Activated CD4-positive, alpha-beta T cell treated with anti-CD3 and anti-CD28 coated beads for 36 hours (primary cell): Measurements from ENCODE around the gene PABPN1. TPM values are rescaled to one million over a fixed set of nuclear protein-coding genes. Genes with fewer than 3 reads are reported as not detected.
"Not testable (repeated sequence)": the region's sequence is repeated elsewhere in the genome, so short reads cannot be mapped to it uniquely, and the experiment has no call there.

Experiments used
- ATAC-seq: fragments of 200-7000 bp; cut with Tn5 transposase; one replicate; pipeline ENCODE4 v1.10.0; 2021; ENCODE audit warnings: mild to moderate bottlenecking, moderate library complexity
- CTCF ChIA-PET: fragments of 350-600 bp; sonication (Branson Sonifier 250); formaldehyde crosslinking; loops from one replicate; lab custom pipeline; 2021; ENCODE audit warnings: antibody characterized with exemption; lab: Charles Lee
- POLR2A ChIA-PET: fragments of 350-600 bp; sonication (Branson Sonifier 250); formaldehyde crosslinking; loops from one replicate; lab custom pipeline; 2021; ENCODE audit warnings: antibody characterized with exemption, inconsistent platforms; lab: Charles Lee
- DNase-seq: peaks from one replicate; pipeline ENCODE4 v3.0.0-alpha.2; 2020
- H3K27ac Mint-ChIP-seq: one replicate; pipeline ENCODE4 v1.8.0; 2021; ENCODE audit warnings: mixed read lengths
- H3K27me3 Mint-ChIP-seq: one replicate; pipeline ENCODE4 v1.8.0; 2021; ENCODE audit warnings: mixed read lengths
- H3K36me3 Mint-ChIP-seq: one replicate; pipeline ENCODE4 v1.8.0; 2021; ENCODE audit warnings: low read depth, mixed read lengths
- H3K4me1 Mint-ChIP-seq: one replicate; pipeline ENCODE4 v1.8.0; 2021; ENCODE audit warnings: mixed read lengths
- H3K4me3 Mint-ChIP-seq: one replicate; pipeline ENCODE4 v1.8.0; 2021; ENCODE audit warnings: mild to moderate bottlenecking, moderate library complexity, mixed read lengths
- H3K9me3 Mint-ChIP-seq: one replicate; pipeline ENCODE4 v1.8.0; 2021; ENCODE audit warnings: low read depth, mixed read lengths
- intact Hi-C, 2 experiments: fragments of 100-400 bp; cut with DNase I in 1 of 2; cut with micrococcal nuclease in 1 of 2; formaldehyde crosslinking; loops; one replicate each; pipeline versions ENCODE4 v1.14.2 to v1.15.1; 2022 to 2024; cut with DNase I, micrococcal nuclease
- total RNA-seq, 2 experiments: library from RNA; stranded (reverse); gene quantifications; one replicate each; pipeline ENCODE4 v1.2.3, GENCODE V29; 2021

The PABPN1 gene
- total RNA-seq, 2 experiments from 2014 or later = 237 to 338 TPM

GRCh38 chr14:23316300-23316699, 5.0 kb upstream of the PABPN1 start:
- Mint-ChIP-seq H3K9me3 (no peaks in the 10 kb centered on the region), H3K27ac (no peak overlapping the region), H3K36me3 (peaks cover 2% of the 10 kb centered on the region), H3K4me1 (peaks cover 10% of the 10 kb centered on the region), H3K4me3 (no peak overlapping the region), H3K27me3 (no peaks in the 10 kb centered on the region)
- ATAC-seq = no peak
- no peak for DNase-seq
- POLR2A ChIA-PET = no interaction called here
- CTCF ChIA-PET = interaction anchor here (1.5 to 11.6 kb wide), 2 partner anchors 16 to 63 kb away, joined by 4 to 173 read pairs; partner anchors contain the start of gene PPP1R3E
- intact Hi-C loops = no loop called here

GRCh38 chr14:23319746-23320583, 1.3 kb upstream of the PABPN1 start:
- peaks cover 30% of the 10 kb centered on the region for H3K36me3 Mint-ChIP-seq
- peak overlapping the region; percentile 93 for H3K4me3 Mint-ChIP-seq
- H3K4me1 Mint-ChIP-seq = peaks cover 25% of the 10 kb centered on the region
- no peaks in the 10 kb centered on the region for H3K27me3 Mint-ChIP-seq
- DNase-seq = no peak
- no peaks in the 10 kb centered on the region for H3K9me3 Mint-ChIP-seq
- ChIA-PET CTCF (interaction anchor here (0.5 to 11.6 kb wide), 10 partner anchors 9 to 391 kb away, joined by 3 to 173 read pairs (median 4); partner anchors contain the start of genes ACIN1, C14orf119, HOMEZ and PPP1R3E), POLR2A (interaction anchor here (0.5 to 4.7 kb wide), 5 partner anchors 17 to 234 kb away, joined by 3 to 93 read pairs (median 14); partner anchors contain the start of genes ACIN1, C14orf119, HOMEZ and PPP1R3E)
- H3K27ac Mint-ChIP-seq = peak overlapping the region; percentile 95
- no peak for ATAC-seq
- intact Hi-C loops = loop anchor here in 1 of 2 experiments (5.0 kb wide), 2 partner anchors 237 to 1122 kb away; partner anchors contain the start of genes SDR39U1 and THTPA

GRCh38 chr14:23321572-23322547, 603 bp downstream of the PABPN1 start:
- intact Hi-C loops = loop anchor here (1.0 to 5.0 kb wide), 16 partner anchors 21 to 1938 kb away; partner anchors contain the start of genes HOMEZ (in 2 of the 2), NGDN (in 2 of the 2), THTPA (in 2 of the 2) and ACIN1 (in 1 of the 2)
- POLR2A ChIA-PET = interaction anchor here (0.6 to 4.7 kb wide), 13 partner anchors 19 to 825 kb away, joined by 3 to 93 read pairs (median 4); partner anchors contain the start of genes ACIN1, C14orf119, HOMEZ and NGDN
- H3K4me1 Mint-ChIP-seq = peaks cover 25% of the 10 kb centered on the region
- CTCF ChIA-PET = interaction anchor here (0.7 to 11.6 kb wide), 21 partner anchors 10 to 253 kb away, joined by 3 to 173 read pairs (median 4); partner anchors contain the start of genes AP1G2, HOMEZ, NGDN and PPP1R3E
- peak overlapping the region; percentile 93 for H3K4me3 Mint-ChIP-seq
- peak; percentile 7 for ATAC-seq
- peaks cover 34% of the 10 kb centered on the region for H3K36me3 Mint-ChIP-seq
- no peaks in the 10 kb centered on the region for H3K27me3 Mint-ChIP-seq
- peak overlapping the region; percentile 94 for H3K27ac Mint-ChIP-seq
- DNase-seq = peak; percentile 82
- no peaks in the 10 kb centered on the region for H3K9me3 Mint-ChIP-seq

- Mint-ChIP-seq H3K36me3 (peaks cover 34% of the 10 kb centered on the region), H3K4me3 (peak overlapping the region; percentile 93), H3K9me3 (no peaks in the 10 kb centered on the region), H3K4me1 (peaks cover 25% of the 10 kb centered on the region), H3K27me3 (no peaks in the 10 kb centered on the region), H3K27ac (peak overlapping the region; percentile 94)
- intact Hi-C loops = loop anchor here (1.0 to 5.0 kb wide), 4 partner anchors 37 to 1119 kb away; partner anchors contain the start of genes HOMEZ (in 1 of the 2), SDR39U1 (in 1 of the 2) and THTPA (in 1 of the 2)
- no peak for DNase-seq
- ChIA-PET CTCF (interaction anchor here (0.8 to 11.6 kb wide), 15 partner anchors 9 to 254 kb away, joined by 3 to 173 read pairs (median 5); partner anchors contain the start of genes HOMEZ and PPP1R3E), POLR2A (interaction anchor here (0.6 to 4.7 kb wide), 7 partner anchors 20 to 588 kb away, joined by 3 to 93 read pairs (median 6); partner anchors contain the start of genes ACIN1, C14orf119, HOMEZ and PPP1R3E)
- no peak for ATAC-seq
Measured at GRCh38 chr14:23322568-23323517, 1.6 kb downstream of the PABPN1 start.

GRCh38 chr14:23323838-23324454, 2.7 kb downstream of the PABPN1 start:
- DNase-seq (no peak), ATAC-seq (no peak)
- POLR2A ChIA-PET = interaction anchor here (4.7 kb wide), 1 partner anchor 21 kb away, joined by 93 read pairs; the partner anchor contains the start of gene PPP1R3E
- Mint-ChIP-seq H3K4me1 (peaks cover 25% of the 10 kb centered on the region), H3K36me3 (peaks cover 34% of the 10 kb centered on the region), H3K27ac (peak overlapping the region; percentile 9), H3K4me3 (no peak overlapping the region), H3K27me3 (no peaks in the 10 kb centered on the region), H3K9me3 (no peaks in the 10 kb centered on the region)
- intact Hi-C loops = loop anchor here (2.0 to 5.0 kb wide), 3 partner anchors 59 to 1118 kb away; partner anchors contain the start of genes SDR39U1 (in 1 of the 2) and THTPA (in 1 of the 2)
- CTCF ChIA-PET = interaction anchor here (0.6 to 11.6 kb wide), 5 partner anchors 14 to 237 kb away, joined by 3 to 173 read pairs (median 14); partner anchors contain the start of gene PPP1R3E

GRCh38 chr14:23324455-23324846, 3.2 kb downstream of the PABPN1 start:
- H3K4me1 Mint-ChIP-seq = peaks cover 25% of the 10 kb centered on the region
- H3K4me3 Mint-ChIP-seq = no peak overlapping the region
- no peaks in the 10 kb centered on the region for H3K9me3 Mint-ChIP-seq
- H3K27ac Mint-ChIP-seq = no peak overlapping the region
- CTCF ChIA-PET = interaction anchor here (0.6 to 11.6 kb wide), 4 partner anchors 24 to 236 kb away, joined by 3 to 173 read pairs (median 14); partner anchors contain the start of gene PPP1R3E
- H3K27me3 Mint-ChIP-seq = no peaks in the 10 kb centered on the region
- ATAC-seq (no peak), DNase-seq (no peak)
- peaks cover 34% of the 10 kb centered on the region for H3K36me3 Mint-ChIP-seq
- POLR2A ChIA-PET = no interaction called here
- intact Hi-C loops = loop anchor here in 1 of 2 experiments (5.0 kb wide), 2 partner anchors 233 to 1118 kb away; partner anchors contain the start of genes SDR39U1 and THTPA

GRCh38 chr14:23324993-23325392, 3.7 kb downstream of the PABPN1 start:
- ATAC-seq = no peak
- intact Hi-C loops = loop anchor here in 1 of 2 experiments (5.0 kb wide), 2 partner anchors 232 to 1117 kb away; partner anchors contain the start of genes SDR39U1 and THTPA
- POLR2A ChIA-PET = interaction anchor here (0.6 kb wide), 1 partner anchor 15 kb away, joined by 7 read pairs; no protein-coding TSS in a partner anchor
- Mint-ChIP-seq H3K36me3 (peaks cover 33% of the 10 kb centered on the region), H3K9me3 (no peaks in the 10 kb centered on the region), H3K4me1 (peaks cover 20% of the 10 kb centered on the region), H3K4me3 (no peak overlapping the region), H3K27me3 (no peaks in the 10 kb centered on the region), H3K27ac (no peak overlapping the region)
- CTCF ChIA-PET = interaction anchor here (2.6 to 11.6 kb wide), 2 partner anchors 25 to 55 kb away, joined by 14 to 173 read pairs; partner anchors contain the start of gene PPP1R3E
- DNase-seq = no peak

GRCh38 chr14:23325746-23326145, 4.5 kb downstream of the PABPN1 start:
- H3K27me3 Mint-ChIP-seq, DNase-seq, intact Hi-C loops, ATAC-seq, H3K4me3 Mint-ChIP-seq, H3K27ac Mint-ChIP-seq, H3K9me3 Mint-ChIP-seq: not testable (repeated sequence)
- POLR2A ChIA-PET = interaction anchor here (1.7 to 1.8 kb wide), 2 partner anchors 24 to 27 kb away, joined by 4 to 11 read pairs; partner anchors contain the start of genes PPP1R3E and SLC22A17
- H3K36me3 Mint-ChIP-seq = peaks cover 33% of the 10 kb centered on the region
- CTCF ChIA-PET = interaction anchor here (0.6 to 11.6 kb wide), 7 partner anchors 26 to 57 kb away, joined by 3 to 173 read pairs (median 4); partner anchors contain the start of gene PPP1R3E
- H3K4me1 Mint-ChIP-seq = peaks cover 15% of the 10 kb centered on the region
